ENCODE data around the gene HM13. TPM values are rescaled to one million over a fixed set of nuclear protein-coding genes. Genes with fewer than 3 reads are reported as not detected.
A peak's percentile ranks its signal among the peaks of the same experiment; 100 is the strongest.

Gene HM13
- total and polyA plus RNA-seq, 9 of the 15 experiments (the other 6 are each of a cell fraction or from before 2014, with no cell fraction given): 7.7 to 136 (median 74.5) TPM

DNA sequence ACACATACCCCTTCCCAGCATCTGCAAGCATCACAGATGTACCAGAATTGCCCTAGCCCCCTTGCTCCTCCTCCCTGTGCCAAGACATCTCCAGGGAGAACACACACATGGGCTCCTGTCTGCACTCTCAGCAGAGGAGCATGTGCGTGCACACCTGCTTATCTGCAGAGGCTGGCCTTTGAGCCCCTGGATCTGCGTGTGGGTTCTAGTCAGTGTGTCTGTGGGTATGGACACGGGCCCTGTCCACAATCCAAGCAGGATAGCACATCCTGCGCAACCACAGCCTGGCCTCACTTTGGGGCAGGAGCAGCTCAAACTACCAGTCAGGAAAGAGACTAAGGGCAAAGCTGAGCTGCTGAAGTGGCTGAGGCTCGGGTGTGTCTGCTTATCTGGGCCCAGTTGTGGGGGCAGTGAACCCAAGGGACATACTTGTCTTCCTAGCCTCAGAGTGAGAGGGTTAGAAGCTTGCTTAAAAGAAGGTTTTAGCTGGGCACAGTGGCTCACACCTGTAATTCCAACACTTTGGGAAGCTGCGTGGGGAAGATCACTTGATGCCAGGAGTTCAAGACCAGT, 41.0 kb downstream of the HM13 start:
- FAIRE-seq (no peak), DNase-seq (ENCODE audit: extremely low read depth in 1 of 4, low spot score in 3 of 4) (peak in 1 of 4 experiments; percentile 36), ATAC-seq (peak; percentile 32)
- Histone ChIP-seq H3K36me3 (ENCODE audit: control insufficient read depth, insufficient read depth, low read length) (peaks cover 70% of the 10 kb centered on the region), H3K27me3 (ENCODE audit: control insufficient read depth in 2 of 2, insufficient read depth in 2 of 2, low read length in 2 of 2) (no peaks in the 10 kb centered on the region), H3K4me1 (replicated peaks in 1 of 2; ENCODE audit: control insufficient read depth in 2 of 2, insufficient read depth in 2 of 2, low read length in 2 of 2) (peaks cover 11 to 18% of the 10 kb centered on the region in 2 experiments; a peak in 4 of 5 replicates), H3K9me3 (replicated peaks; ENCODE audit: control insufficient read depth, insufficient read depth, low read depth, low read length) (no peaks in the 10 kb centered on the region), H3K4me2 (ENCODE audit: insufficient read depth, low read length) (no peak overlapping the region), H3K9ac (ENCODE audit: insufficient read depth in 1 of 2, low read depth in 2 of 2, low read length in 2 of 2) (peak overlapping the region in 1 of 2 experiments; percentile 59; a peak in 2 of 4 replicates), H3K79me2 (ENCODE audit: control insufficient read depth, insufficient read depth, low read length) (no peaks in the 10 kb centered on the region), H4K20me1 (replicated peaks; ENCODE audit: control insufficient read depth, insufficient read depth, low read length) (0 out of 2 replicates have a peak, but pooled peaks cover 5% of the 10 kb centered on the region), H2AFZ (ENCODE audit: low read depth, low read length) (no peak overlapping the region), H3K9me1 (ENCODE audit: control insufficient read depth, insufficient read depth, low read length) (peaks cover 3% of the 10 kb centered on the region), H3K27ac (ENCODE audit: extremely low read depth, low read depth, low read length) (peak overlapping the region; percentile 36; the same call in 2 of the 3 replicates), H3K4me3 (no peak overlapping the region)
- TF ChIP-seq ATF1 (CRISPR knock-in tag; IDR thresholded peaks at IDR 0.05): no peak
- TF ChIP-seq ATF1 (tag; IDR thresholded peaks at IDR 0.05): no peak
- TF ChIP-seq SUPT5H (IDR thresholded peaks at IDR 0.05): 0 out of 2 replicates have a peak, but pooled peaks have one; percentile 26
- peak; percentile 36; the same call in 1 of the 2 replicates for TF ChIP-seq CBFA2T3 (IDR thresholded peaks at IDR 0.05)
- no peak for TF ChIP-seq RBM17 (IDR thresholded peaks at IDR 0.05; ENCODE audit: borderline replicate concordance, low read depth, low read length)
- TF ChIP-seq POLR2AphosphoS2 (IDR thresholded peaks at IDR 0.05; ENCODE audit: low read length): peak; percentile 50; the same call in 1 of the 2 replicates
- TF ChIP-seq, protein P1, sequence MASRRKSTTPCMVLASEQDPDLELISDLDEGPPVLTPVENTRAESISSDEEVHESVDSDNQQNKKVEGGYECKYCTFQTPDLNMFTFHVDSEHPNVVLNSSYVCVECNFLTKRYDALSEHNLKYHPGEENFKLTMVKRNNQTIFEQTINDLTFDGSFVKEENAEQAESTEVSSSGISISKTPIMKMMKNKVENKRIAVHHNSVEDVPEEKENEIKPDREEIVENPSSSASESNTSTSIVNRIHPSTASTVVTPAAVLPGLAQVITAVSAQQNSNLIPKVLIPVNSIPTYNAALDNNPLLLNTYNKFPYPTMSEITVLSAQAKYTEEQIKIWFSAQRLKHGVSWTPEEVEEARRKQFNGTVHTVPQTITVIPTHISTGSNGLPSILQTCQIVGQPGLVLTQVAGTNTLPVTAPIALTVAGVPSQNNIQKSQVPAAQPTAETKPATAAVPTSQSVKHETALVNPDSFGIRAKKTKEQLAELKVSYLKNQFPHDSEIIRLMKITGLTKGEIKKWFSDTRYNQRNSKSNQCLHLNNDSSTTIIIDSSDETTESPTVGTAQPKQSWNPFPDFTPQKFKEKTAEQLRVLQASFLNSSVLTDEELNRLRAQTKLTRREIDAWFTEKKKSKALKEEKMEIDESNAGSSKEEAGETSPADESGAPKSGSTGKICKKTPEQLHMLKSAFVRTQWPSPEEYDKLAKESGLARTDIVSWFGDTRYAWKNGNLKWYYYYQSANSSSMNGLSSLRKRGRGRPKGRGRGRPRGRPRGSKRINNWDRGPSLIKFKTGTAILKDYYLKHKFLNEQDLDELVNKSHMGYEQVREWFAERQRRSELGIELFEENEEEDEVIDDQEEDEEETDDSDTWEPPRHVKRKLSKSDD (conservative IDR thresholded peaks at IDR 0.05; ENCODE audit: low read length): no peak
- TF ChIP-seq, protein P2, sequence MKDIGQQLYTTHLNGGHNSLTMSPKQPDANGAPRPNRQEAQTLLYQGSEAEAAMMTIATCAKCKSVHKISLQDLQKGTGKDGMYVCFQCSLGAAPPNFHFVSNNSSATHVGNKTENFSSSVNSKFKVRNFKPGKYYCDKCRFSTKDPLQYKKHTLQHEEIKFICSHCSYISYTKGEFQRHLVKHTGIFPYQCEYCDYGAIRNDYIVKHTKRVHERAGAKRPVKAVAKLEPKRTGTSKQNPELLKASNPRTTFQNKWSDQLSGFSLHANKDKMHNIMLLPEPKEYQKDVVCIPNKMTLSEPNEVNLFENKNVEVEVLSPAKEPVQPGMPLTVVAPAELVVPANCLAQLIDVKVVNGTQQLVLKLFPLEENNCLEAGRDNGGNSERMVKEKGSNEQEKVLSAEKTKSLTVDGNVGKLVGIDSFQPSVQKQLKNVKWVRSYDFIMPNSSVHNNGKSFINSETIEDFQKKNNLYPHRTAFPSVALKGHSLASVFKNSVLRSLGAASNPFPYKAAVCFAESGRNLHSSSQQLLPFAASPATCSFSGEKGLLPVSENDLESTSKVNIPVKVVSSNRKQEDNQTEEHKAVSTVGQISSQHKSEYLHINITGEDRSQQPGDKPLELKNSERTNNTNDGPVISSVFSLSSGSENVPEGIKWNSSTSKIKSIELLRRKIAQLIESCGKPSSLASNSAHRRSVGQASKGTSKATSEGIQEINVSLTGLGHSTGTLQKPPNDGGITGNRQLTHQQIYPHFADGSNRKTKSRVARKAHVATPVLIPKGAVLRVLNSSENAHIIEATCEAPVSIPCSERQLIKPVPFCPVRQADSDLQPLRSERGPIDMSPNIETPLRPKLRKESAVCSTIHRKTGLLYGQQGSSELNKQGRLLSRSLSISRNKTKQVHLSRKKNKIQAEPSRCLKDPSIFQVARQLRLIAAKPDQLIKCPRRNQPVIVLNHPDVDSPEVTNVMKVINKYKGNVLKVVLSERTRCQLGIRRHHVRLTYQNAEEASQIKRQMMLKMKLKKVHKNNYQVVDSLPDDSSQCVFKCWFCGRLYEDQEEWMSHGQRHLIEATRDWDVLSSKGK (CRISPR knock-in tag; IDR thresholded peaks at IDR 0.05): no peak
- TF ChIP-seq, protein P3, sequence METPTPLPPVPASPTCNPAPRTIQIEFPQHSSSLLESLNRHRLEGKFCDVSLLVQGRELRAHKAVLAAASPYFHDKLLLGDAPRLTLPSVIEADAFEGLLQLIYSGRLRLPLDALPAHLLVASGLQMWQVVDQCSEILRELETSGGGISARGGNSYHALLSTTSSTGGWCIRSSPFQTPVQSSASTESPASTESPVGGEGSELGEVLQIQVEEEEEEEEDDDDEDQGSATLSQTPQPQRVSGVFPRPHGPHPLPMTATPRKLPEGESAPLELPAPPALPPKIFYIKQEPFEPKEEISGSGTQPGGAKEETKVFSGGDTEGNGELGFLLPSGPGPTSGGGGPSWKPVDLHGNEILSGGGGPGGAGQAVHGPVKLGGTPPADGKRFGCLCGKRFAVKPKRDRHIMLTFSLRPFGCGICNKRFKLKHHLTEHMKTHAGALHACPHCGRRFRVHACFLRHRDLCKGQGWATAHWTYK (CRISPR knock-in tag; IDR thresholded peaks at IDR 0.05): no peak
- TF ChIP-seq RBM25 (IDR thresholded peaks at IDR 0.05; ENCODE audit: low read depth, low read length, severe bottlenecking): no peak
- TF ChIP-seq CBFA2T2 (conservative IDR thresholded peaks at IDR 0.05): 0 out of 2 replicates have a peak, but pooled peaks have one; percentile 4
- TF ChIP-seq ARID1B (IDR thresholded peaks at IDR 0.05): 0 out of 2 replicates have a peak, but pooled peaks have one; percentile 10
- TF ChIP-seq POLR2A (conservative IDR thresholded peaks at IDR 0.05): peak; percentile 43; the same call in 1 of the 2 replicates
- ChIA-PET CTCF (ENCODE audit: low intra/inter-chr PET ratio) (interaction anchor here (0.6 to 12.8 kb wide), 2 partner anchors 57 kb away, joined by 3 to 304 read pairs; no protein-coding TSS in a partner anchor), POLR2A (interaction anchor here (0.7 to 8.8 kb wide), 7 partner anchors 8 to 284 kb away, joined by 3 to 89 read pairs (median 3); partner anchors contain the start of gene ID1)
- intact Hi-C loops (cut with micrococcal nuclease) (no loop called here), in situ Hi-C loops (cut with MboI) (no loop called here)
- BruUV-seq (replicated peaks): no TSS peak
- whole genome bisulfite sequencing (ENCODE audit: insufficient coverage, low coverage, missing lambda C conversion rate): 51% methylated on average over 6 of the region's 6 CpGs
